ENCODE data around the gene SLC44A3.

The SLC44A3 gene

DNA sequence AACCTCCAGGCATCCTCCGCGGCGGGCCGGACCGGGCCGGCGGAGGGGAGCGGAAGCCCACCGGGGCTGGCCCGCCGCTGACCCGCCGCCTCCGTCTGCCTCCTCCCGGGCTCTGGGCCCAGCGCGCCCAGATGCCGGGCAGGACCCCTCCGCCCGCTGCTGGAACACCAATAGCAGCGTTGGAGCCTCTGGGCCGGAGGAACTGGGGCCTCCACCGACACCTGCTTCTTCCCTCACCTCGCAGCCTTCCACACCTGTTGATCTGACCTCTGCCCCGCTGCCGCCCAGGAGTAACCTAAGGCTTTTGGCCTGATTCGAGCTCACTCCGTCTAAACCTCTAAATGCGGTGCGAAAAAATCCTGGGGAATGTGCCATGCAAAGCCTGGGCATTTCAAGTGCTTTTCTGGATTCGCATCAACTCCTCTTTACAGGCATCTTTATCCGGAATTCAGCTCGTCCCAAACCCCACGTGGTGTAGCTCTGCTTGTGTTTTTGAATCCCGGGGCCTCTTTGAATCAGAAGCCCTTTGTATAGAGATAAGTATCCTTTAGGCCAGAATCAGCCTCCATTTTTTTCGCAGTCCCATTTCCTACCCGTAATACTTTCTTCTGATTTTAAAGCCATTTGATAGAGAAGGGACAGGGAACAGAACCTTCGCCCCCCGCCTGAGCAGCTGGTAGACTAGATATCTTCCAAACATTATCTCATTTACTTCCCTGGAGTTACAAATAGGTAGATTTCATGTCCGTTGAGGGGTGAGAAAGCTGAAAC is 107.4 kb downstream of the SLC44A3 start:
- peak overlapping the region; percentile 93 for H3K27ac ChIP-seq (ENCODE audit: low read length)
- H3K4me3 ChIP-seq (ENCODE audit: low read depth in 1 of 2, low read length in 2 of 2) = peak overlapping the region; percentile 71 to 82
- peaks cover 5% of the 10 kb centered on the region for H3K27me3 ChIP-seq (ENCODE audit: low read depth, low read length)
- H3K36me3 ChIP-seq (ENCODE audit: control insufficient read depth in 1 of 2, insufficient read depth in 2 of 2, low read length in 2 of 2) = peaks cover 0 to 11% of the 10 kb centered on the region in 2 donors
- H3K4me1 ChIP-seq (ENCODE audit: control insufficient read depth in 1 of 2, insufficient read depth in 2 of 2, low read length in 2 of 2) = peaks cover 4 to 24% of the 10 kb centered on the region in 2 donors
- no peaks in the 10 kb centered on the region for H3K9me3 ChIP-seq (ENCODE audit: control insufficient read depth in 1 of 2, low read length in 2 of 2)

DNA sequence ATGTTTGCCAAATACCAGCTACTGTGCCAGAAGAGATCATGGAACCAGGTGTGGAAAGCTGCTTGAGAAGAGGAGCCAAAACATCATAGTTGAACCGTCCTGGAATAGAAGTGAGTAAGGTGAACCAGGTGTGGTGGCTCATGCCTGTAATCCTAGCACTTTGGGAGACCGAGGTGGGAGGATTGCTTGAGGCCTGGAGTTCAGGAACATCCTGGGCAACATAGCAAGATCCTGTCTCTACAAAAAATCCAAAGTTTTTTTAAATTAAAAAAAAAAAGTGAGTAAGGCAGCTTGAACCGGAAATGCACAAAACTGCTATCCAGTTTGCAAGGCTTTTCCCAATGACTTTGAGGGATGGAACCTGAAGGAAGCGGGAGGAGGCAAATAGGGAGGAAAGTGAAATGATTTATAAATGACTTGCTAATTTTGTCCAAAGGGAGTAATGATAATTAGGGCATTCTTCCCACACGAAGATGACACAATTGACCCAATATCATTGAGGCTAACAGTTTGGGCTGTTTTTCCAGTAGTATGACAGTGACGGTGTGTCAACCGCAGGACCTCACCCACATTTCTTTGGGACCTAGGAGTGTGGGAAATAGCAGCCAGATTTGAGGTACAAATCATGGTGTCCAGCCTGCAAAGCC is 108.3 kb downstream of the SLC44A3 start:
- peaks cover 5% of the 10 kb centered on the region for H3K27me3 ChIP-seq (ENCODE audit: low read depth, low read length)
- peak overlapping the region; percentile 93 for H3K27ac ChIP-seq (ENCODE audit: low read length)
- peak overlapping the region; percentile 71 to 82 for H3K4me3 ChIP-seq (ENCODE audit: low read depth in 1 of 2, low read length in 2 of 2)
- peaks cover 0 to 18% of the 10 kb centered on the region in 2 donors for H3K36me3 ChIP-seq (ENCODE audit: control insufficient read depth in 1 of 2, insufficient read depth in 2 of 2, low read length in 2 of 2)
- H3K9me3 ChIP-seq (ENCODE audit: control insufficient read depth in 1 of 2, low read length in 2 of 2) = no peaks in the 10 kb centered on the region
- H3K4me1 ChIP-seq (ENCODE audit: control insufficient read depth in 1 of 2, insufficient read depth in 2 of 2, low read length in 2 of 2) = peaks cover 4 to 24% of the 10 kb centered on the region in 2 donors

DNA sequence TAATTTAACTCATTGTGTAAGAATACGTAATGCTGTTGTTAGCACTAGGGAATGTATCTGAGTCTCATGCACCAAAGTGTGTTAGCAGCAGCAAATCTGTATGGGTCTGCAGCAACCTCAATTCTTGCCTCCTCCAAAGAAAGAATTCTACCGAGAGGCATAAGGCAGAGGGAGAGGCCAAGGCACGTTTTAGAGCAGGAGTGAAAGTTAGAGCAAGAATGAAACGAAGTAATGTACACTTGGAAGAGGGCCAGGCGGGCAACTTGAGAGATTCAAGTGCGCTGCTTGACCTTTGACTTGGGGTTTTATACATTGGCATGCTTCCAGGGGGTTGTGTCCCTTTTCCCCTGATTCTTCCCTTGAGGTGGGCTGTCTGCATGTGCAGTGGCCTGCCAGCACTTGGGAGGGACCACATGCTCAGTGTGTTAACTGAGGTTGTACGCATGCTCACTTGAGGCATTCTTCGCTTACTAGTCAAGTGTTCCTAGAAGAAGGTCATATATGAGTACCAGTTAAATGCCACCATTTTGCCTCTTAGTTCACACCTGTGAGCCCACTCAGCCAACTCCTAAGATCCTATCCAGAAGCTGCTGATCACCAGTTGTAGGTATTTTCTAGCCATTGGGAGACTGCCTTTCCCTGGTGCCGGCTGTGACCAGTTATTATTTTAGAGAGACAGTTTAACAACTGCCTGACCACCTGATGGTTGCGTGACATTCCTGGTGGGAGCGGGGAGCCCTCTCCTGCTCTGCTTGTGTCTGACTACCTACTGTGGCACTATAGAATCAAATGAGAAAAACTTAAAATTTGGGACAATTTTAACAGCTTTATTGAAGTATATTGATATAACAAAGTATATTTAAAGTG is 109.4 kb downstream of the SLC44A3 start:
- peaks cover 5% of the 10 kb centered on the region for H3K27me3 ChIP-seq (ENCODE audit: low read depth, low read length)
- peak overlapping the region; percentile 71 to 82 for H3K4me3 ChIP-seq (ENCODE audit: low read depth in 1 of 2, low read length in 2 of 2)
- peaks cover 0 to 24% of the 10 kb centered on the region in 2 donors for H3K36me3 ChIP-seq (ENCODE audit: control insufficient read depth in 1 of 2, insufficient read depth in 2 of 2, low read length in 2 of 2)
- no peaks in the 10 kb centered on the region for H3K9me3 ChIP-seq (ENCODE audit: control insufficient read depth in 1 of 2, low read length in 2 of 2)
- peak overlapping the region; percentile 93 for H3K27ac ChIP-seq (ENCODE audit: low read length)
- H3K4me1 ChIP-seq (ENCODE audit: control insufficient read depth in 1 of 2, insufficient read depth in 2 of 2, low read length in 2 of 2) = peaks cover 4 to 17% of the 10 kb centered on the region in 2 donors

DNA sequence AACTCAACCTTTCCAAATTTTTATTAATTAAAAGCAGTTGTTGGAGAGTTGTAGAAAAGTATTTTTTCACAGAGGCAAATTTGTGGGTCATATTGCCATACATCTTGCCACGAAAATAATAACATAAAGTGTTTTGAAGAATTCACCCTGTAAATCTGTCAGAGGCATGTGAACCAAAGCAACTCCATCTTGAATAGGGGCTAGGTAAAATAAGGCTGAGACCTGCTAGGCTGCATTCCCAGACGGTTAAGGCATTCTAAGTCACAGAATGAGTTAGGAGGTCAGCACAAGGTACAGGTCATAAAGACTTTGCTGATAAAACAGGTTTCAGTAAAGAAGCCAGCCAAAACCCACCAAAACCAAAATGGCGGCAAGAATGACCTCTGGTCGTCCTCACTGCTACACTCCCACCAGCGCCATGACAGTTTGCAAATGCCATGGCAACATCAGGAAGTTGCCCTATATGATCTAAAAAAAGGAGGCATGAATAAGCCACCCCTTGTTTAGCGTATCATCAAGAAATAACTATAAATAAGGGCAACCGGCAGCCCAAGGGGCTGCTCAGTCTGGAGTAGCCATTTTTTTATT is 111.2 kb downstream of the SLC44A3 start:
- H3K4me3 ChIP-seq (ENCODE audit: low read depth in 1 of 2, low read length in 2 of 2) = no peak overlapping the region
- H3K9me3 ChIP-seq (ENCODE audit: control insufficient read depth in 1 of 2, low read length in 2 of 2) = no peaks in the 10 kb centered on the region
- H3K36me3 ChIP-seq (ENCODE audit: control insufficient read depth in 1 of 2, insufficient read depth in 2 of 2, low read length in 2 of 2) = peaks cover 0 to 18% of the 10 kb centered on the region in 2 donors
- peaks cover 4 to 20% of the 10 kb centered on the region in 2 donors for H3K4me1 ChIP-seq (ENCODE audit: control insufficient read depth in 1 of 2, insufficient read depth in 2 of 2, low read length in 2 of 2)
- H3K27me3 ChIP-seq (ENCODE audit: low read depth, low read length) = no peaks in the 10 kb centered on the region
- H3K27ac ChIP-seq (ENCODE audit: low read length) = no peak overlapping the region

DNA sequence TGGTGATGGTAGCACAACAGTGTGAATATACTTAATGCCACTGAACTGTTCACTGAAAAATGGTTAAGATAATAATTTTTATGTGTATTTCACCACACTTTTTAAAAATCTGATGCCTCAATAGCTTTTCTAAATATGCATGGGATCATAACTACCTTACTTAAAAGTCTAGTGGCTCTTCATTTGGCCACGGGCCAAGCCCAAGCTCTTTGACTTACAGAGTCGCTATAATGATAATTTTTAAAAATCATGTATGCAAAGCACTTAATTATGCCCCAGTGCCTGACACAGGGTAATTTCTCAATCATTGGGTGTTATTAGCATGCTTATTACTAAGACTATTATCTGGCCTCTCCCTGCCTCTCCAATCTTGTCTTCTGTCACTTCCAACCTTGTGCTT is 114.4 kb downstream of the SLC44A3 start:
- Histone ChIP-seq H3K27me3 (ENCODE audit: low read depth, low read length) (no peaks in the 10 kb centered on the region), H3K4me3 (ENCODE audit: low read depth in 1 of 2, low read length in 2 of 2) (no peak overlapping the region), H3K27ac (ENCODE audit: low read length) (no peak overlapping the region), H3K9me3 (ENCODE audit: control insufficient read depth in 1 of 2, low read length in 2 of 2) (no peaks in the 10 kb centered on the region), H3K36me3 (ENCODE audit: control insufficient read depth in 1 of 2, insufficient read depth in 2 of 2, low read length in 2 of 2) (peaks cover 0 to 13% of the 10 kb centered on the region in 2 donors), H3K4me1 (ENCODE audit: control insufficient read depth in 1 of 2, insufficient read depth in 2 of 2, low read length in 2 of 2) (peaks cover 4 to 21% of the 10 kb centered on the region in 2 donors)

DNA sequence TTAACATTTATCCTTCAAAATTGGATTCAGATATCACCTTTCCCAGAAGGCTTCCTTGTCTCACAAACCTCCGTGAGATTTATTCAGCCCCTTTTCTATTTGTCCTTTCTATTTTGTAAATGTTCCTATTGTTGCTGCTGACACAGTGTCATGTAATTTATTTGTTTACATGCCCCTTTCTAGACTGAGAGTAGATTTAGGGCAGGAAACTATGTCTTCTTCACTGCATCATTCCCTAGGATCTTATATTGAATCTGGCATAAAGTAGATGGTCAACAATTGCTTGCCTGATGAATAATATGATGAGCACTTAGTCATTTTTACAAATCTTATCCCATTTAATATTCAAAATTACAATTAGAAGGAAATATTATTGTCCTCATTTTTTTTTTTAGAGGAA is 114.9 kb downstream of the SLC44A3 start:
- Histone ChIP-seq H3K27me3 (ENCODE audit: low read depth, low read length) (no peaks in the 10 kb centered on the region), H3K27ac (ENCODE audit: low read length) (no peak overlapping the region), H3K4me3 (ENCODE audit: low read depth in 1 of 2, low read length in 2 of 2) (no peak overlapping the region), H3K9me3 (ENCODE audit: control insufficient read depth in 1 of 2, low read length in 2 of 2) (no peaks in the 10 kb centered on the region), H3K36me3 (ENCODE audit: control insufficient read depth in 1 of 2, insufficient read depth in 2 of 2, low read length in 2 of 2) (peaks cover 0 to 13% of the 10 kb centered on the region in 2 donors), H3K4me1 (ENCODE audit: control insufficient read depth in 1 of 2, insufficient read depth in 2 of 2, low read length in 2 of 2) (peaks cover 4 to 16% of the 10 kb centered on the region in 2 donors)

DNA sequence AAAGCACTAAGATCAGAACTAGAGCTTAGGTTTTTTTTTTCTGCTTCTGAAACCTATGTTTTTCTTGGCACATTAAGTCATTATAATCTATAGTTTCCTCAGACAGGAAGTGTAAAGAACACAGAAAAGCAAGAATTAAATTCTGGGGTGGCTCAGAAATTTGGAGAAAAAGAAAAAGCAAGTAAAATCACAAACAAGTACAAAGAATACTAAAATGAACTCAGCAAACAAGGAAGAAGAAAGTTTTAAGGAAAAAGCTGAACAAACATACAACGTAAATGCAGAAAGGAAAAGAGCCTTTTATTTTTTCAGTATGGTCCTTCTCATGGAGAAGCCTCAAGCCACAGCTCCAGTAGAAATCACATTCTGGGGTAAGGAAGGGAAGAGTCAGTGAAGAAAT is 115.3 kb downstream of the SLC44A3 start:
- H3K9me3 ChIP-seq (ENCODE audit: control insufficient read depth in 1 of 2, low read length in 2 of 2) = no peaks in the 10 kb centered on the region
- H3K27me3 ChIP-seq (ENCODE audit: low read depth, low read length) = no peaks in the 10 kb centered on the region
- no peak overlapping the region for H3K27ac ChIP-seq (ENCODE audit: low read length)
- peaks cover 4 to 12% of the 10 kb centered on the region in 2 donors for H3K4me1 ChIP-seq (ENCODE audit: control insufficient read depth in 1 of 2, insufficient read depth in 2 of 2, low read length in 2 of 2)
- H3K4me3 ChIP-seq (ENCODE audit: low read depth in 1 of 2, low read length in 2 of 2) = no peak overlapping the region
- H3K36me3 ChIP-seq (ENCODE audit: control insufficient read depth in 1 of 2, insufficient read depth in 2 of 2, low read length in 2 of 2) = peaks cover 0 to 13% of the 10 kb centered on the region in 2 donors

DNA sequence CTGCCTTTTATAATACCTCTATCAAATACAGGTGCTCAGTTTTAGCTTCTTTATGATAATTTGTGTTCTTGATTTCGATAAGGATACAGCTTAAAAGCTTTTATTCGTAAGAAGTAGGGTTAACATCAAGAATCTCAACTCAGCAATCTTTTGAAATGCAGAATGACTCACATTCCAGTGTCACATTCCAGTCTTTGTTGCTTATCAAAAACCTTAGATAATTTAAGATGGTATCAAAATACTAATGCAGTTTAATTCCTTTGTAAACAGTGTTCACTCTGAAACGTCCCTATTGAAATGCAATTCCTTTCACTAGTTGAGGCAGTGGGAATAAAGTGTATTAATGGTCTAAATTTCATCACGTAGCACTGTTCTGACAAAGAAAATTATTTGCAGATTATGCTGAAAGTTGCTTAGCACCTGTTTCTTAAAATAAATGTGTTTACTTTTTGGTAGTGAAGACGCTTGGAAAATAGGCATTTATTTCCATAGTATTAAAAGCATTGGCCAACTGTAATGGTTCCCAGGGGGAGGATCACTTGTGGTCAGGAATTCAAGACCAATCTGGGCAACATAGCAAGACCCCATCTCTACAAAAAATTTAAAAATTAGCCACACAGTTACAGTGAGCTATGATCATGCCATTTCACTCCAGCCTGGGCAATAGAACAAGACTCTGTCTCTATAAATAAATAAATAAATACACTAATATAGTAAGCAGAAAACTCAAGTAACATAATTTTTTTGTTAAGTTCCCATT is 116.9 kb downstream of the SLC44A3 start:
- Histone ChIP-seq H3K9me3 (ENCODE audit: control insufficient read depth in 1 of 2, low read length in 2 of 2) (no peaks in the 10 kb centered on the region), H3K4me1 (ENCODE audit: control insufficient read depth in 1 of 2, insufficient read depth in 2 of 2, low read length in 2 of 2) (peaks cover 0 to 11% of the 10 kb centered on the region in 2 donors), H3K27me3 (ENCODE audit: low read depth, low read length) (no peaks in the 10 kb centered on the region), H3K36me3 (ENCODE audit: control insufficient read depth in 1 of 2, insufficient read depth in 2 of 2, low read length in 2 of 2) (peaks cover 0 to 13% of the 10 kb centered on the region in 2 donors), H3K27ac (ENCODE audit: low read length) (no peak overlapping the region), H3K4me3 (ENCODE audit: low read depth in 1 of 2, low read length in 2 of 2) (no peak overlapping the region)

DNA sequence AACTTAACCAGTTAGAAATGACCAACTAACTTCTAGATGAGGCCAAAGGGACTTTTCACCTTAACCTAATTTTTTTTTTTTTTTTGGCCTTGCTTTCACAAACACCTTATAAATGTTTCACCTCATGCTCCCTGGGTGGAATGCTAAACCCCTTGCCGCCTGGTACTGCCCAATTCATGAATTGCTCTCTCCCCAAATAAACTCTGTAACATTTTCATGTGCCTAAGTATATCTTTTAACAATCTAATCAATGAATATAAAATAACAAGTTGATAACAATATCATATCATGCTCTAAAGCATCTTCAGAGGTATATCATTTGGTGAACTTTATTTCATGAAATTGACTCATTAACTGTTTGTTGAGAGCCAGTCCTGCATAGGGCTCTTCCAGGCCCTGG is 117.7 kb downstream of the SLC44A3 start:
- Histone ChIP-seq H3K36me3 (ENCODE audit: control insufficient read depth in 1 of 2, insufficient read depth in 2 of 2, low read length in 2 of 2) (peaks cover 0 to 10% of the 10 kb centered on the region in 2 donors), H3K4me1 (ENCODE audit: control insufficient read depth in 1 of 2, insufficient read depth in 2 of 2, low read length in 2 of 2) (peaks cover 0 to 11% of the 10 kb centered on the region in 2 donors), H3K9me3 (ENCODE audit: control insufficient read depth in 1 of 2, low read length in 2 of 2) (no peaks in the 10 kb centered on the region), H3K27me3 (ENCODE audit: low read depth, low read length) (no peaks in the 10 kb centered on the region), H3K4me3 (ENCODE audit: low read depth in 1 of 2, low read length in 2 of 2) (no peak overlapping the region), H3K27ac (ENCODE audit: low read length) (no peak overlapping the region)

DNA sequence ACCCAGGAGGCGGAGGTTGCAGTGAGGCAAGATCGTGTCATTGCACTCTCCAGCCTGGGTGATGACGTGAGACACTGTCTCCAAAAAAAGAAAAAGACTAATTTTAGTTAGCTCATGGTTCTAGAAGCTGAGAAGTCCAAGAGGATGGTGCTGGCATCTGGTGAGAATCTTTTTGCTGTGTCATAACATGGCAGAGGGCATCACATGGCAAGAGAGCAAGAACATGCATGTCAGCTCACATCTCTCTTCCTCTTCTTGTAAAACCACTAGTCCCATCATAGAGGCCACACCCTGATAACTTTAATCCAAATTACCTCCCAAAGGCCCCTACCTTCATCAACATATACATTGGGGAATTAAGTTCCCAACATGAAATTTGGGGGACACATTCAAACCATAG is 120.6 kb downstream of the SLC44A3 start:
- no peak overlapping the region for H3K27ac ChIP-seq (ENCODE audit: low read length)
- no peaks in the 10 kb centered on the region for H3K27me3 ChIP-seq (ENCODE audit: low read depth, low read length)
- H3K36me3 ChIP-seq (ENCODE audit: control insufficient read depth in 1 of 2, insufficient read depth in 2 of 2, low read length in 2 of 2) = no peaks in the 10 kb centered on the region
- peaks cover 0 to 10% of the 10 kb centered on the region in 2 donors for H3K4me1 ChIP-seq (ENCODE audit: control insufficient read depth in 1 of 2, insufficient read depth in 2 of 2, low read length in 2 of 2)
- no peak overlapping the region for H3K4me3 ChIP-seq (ENCODE audit: low read depth in 1 of 2, low read length in 2 of 2)
- no peaks in the 10 kb centered on the region for H3K9me3 ChIP-seq (ENCODE audit: control insufficient read depth in 1 of 2, low read length in 2 of 2)

Data from muscle layer of duodenum (tissue), 2 donors.